Measurements from ENCODE around the gene PHLDB2.

The PHLDB2 gene

DNA sequence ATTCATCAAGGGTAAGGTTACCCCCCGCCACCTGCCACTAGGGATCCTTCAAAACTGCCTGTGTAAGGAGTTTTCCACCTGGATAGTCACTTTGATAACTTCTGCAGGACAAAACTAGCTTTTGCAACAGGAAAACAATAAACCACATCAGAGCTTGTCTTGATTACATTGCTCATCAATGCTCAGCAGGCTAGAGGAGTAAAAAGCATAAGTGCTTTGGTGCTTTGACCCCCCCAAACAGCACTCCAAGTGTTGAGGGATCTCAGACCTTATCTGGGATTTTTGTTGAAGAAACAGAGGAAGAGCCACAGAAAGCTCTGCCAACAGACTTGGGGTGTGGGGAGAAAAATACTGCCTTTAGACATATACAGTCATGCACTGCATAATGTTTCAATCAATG is 10.8 kb upstream of the PHLDB2 start:
- no peaks in the 10 kb centered on the region for H3K27me3 ChIP-seq (ENCODE audit: control insufficient read depth, insufficient read depth, low read length, poor library complexity, severe bottlenecking)
- H3K4me3 ChIP-seq (ENCODE audit: insufficient read depth, low read depth, low read length) = no peak overlapping the region
- H3K36me3 ChIP-seq (ENCODE audit: control insufficient read depth, insufficient read depth, low read length) = no peaks in the 10 kb centered on the region
- H3K27ac ChIP-seq (ENCODE audit: insufficient read depth, low read depth, low read length, poor library complexity, severe bottlenecking) = no peak overlapping the region
- WGBS, 2 experiments = 84 to 94% methylated on average over 1 of the region's 1 CpG
- no peaks in the 10 kb centered on the region for H3K9me3 ChIP-seq (ENCODE audit: control insufficient read depth, low read length)
- no peaks in the 10 kb centered on the region for H3K4me1 ChIP-seq (ENCODE audit: control insufficient read depth, insufficient read depth, low read length)

- no peak overlapping the region for H3K27ac ChIP-seq (ENCODE audit: insufficient read depth, low read depth, low read length, poor library complexity, severe bottlenecking)
- H3K9me3 ChIP-seq (ENCODE audit: control insufficient read depth, low read length) = no peaks in the 10 kb centered on the region
- WGBS, 2 experiments = 0 to 50% methylated on average over 1 to 2 of the region's 2 CpGs
- H3K27me3 ChIP-seq (ENCODE audit: control insufficient read depth, insufficient read depth, low read length, poor library complexity, severe bottlenecking) = no peaks in the 10 kb centered on the region
- no peak overlapping the region for H3K4me3 ChIP-seq (ENCODE audit: insufficient read depth, low read depth, low read length)
- no peaks in the 10 kb centered on the region for H3K36me3 ChIP-seq (ENCODE audit: control insufficient read depth, insufficient read depth, low read length)
- H3K4me1 ChIP-seq (ENCODE audit: control insufficient read depth, insufficient read depth, low read length) = no peaks in the 10 kb centered on the region
These were observed 10.3 kb upstream of the PHLDB2 start for GRCh38 chr3:111848778-111849177.

- no peaks in the 10 kb centered on the region for H3K4me1 ChIP-seq (ENCODE audit: control insufficient read depth, insufficient read depth, low read length)
- WGBS, 2 experiments = 97% methylated on average over 3 of the region's 3 CpGs
- no peak overlapping the region for H3K4me3 ChIP-seq (ENCODE audit: insufficient read depth, low read depth, low read length)
- H3K9me3 ChIP-seq (ENCODE audit: control insufficient read depth, low read length) = no peaks in the 10 kb centered on the region
- H3K36me3 ChIP-seq (ENCODE audit: control insufficient read depth, insufficient read depth, low read length) = no peaks in the 10 kb centered on the region
- no peak overlapping the region for H3K27ac ChIP-seq (ENCODE audit: insufficient read depth, low read depth, low read length, poor library complexity, severe bottlenecking)
- H3K27me3 ChIP-seq (ENCODE audit: control insufficient read depth, insufficient read depth, low read length, poor library complexity, severe bottlenecking) = no peaks in the 10 kb centered on the region
These were observed 8.5 kb upstream of the PHLDB2 start for GRCh38 chr3:111850537-111850936.

- Histone ChIP-seq H3K36me3 (ENCODE audit: control insufficient read depth, insufficient read depth, low read length) (no peaks in the 10 kb centered on the region), H3K4me1 (ENCODE audit: control insufficient read depth, insufficient read depth, low read length) (no peaks in the 10 kb centered on the region), H3K27me3 (ENCODE audit: control insufficient read depth, insufficient read depth, low read length, poor library complexity, severe bottlenecking) (peaks cover under 1% of the 10 kb centered on the region), H3K27ac (ENCODE audit: insufficient read depth, low read depth, low read length, poor library complexity, severe bottlenecking) (no peak overlapping the region), H3K9me3 (ENCODE audit: control insufficient read depth, low read length) (no peaks in the 10 kb centered on the region), H3K4me3 (ENCODE audit: insufficient read depth, low read depth, low read length) (no peak overlapping the region)
- 74 to 77% methylated on average over 6 to 8 of the region's 8 CpGs for WGBS, 2 experiments
These were observed 7.5 kb upstream of the PHLDB2 start for GRCh38 chr3:111851511-111851954.

GRCh38 chr3:111852540-111852939 is 6.5 kb upstream of the PHLDB2 start:
- Histone ChIP-seq H3K9me3 (ENCODE audit: control insufficient read depth, low read length) (no peaks in the 10 kb centered on the region), H3K27me3 (ENCODE audit: control insufficient read depth, insufficient read depth, low read length, poor library complexity, severe bottlenecking) (peaks cover 8% of the 10 kb centered on the region), H3K36me3 (ENCODE audit: control insufficient read depth, insufficient read depth, low read length) (no peaks in the 10 kb centered on the region), H3K27ac (ENCODE audit: insufficient read depth, low read depth, low read length, poor library complexity, severe bottlenecking) (no peak overlapping the region), H3K4me3 (ENCODE audit: insufficient read depth, low read depth, low read length) (no peak overlapping the region), H3K4me1 (ENCODE audit: control insufficient read depth, insufficient read depth, low read length) (no peaks in the 10 kb centered on the region)
- 83 to 93% methylated on average over 2 to 3 of the region's 3 CpGs for WGBS, 2 experiments

GRCh38 chr3:111853068-111853467 is 6.0 kb upstream of the PHLDB2 start:
- H3K4me3 ChIP-seq (ENCODE audit: insufficient read depth, low read depth, low read length) = no peak overlapping the region
- peaks cover 11% of the 10 kb centered on the region for H3K27me3 ChIP-seq (ENCODE audit: control insufficient read depth, insufficient read depth, low read length, poor library complexity, severe bottlenecking)
- 83 to 94% methylated on average over 1 of the region's 1 CpG for whole genome bisulfite sequencing, 2 experiments

GRCh38 chr3:111854990-111855389 is 4.1 kb upstream of the PHLDB2 start:
- WGBS, 2 experiments = 80 to 88% methylated on average over 1 to 2 of the region's 2 CpGs
- Histone ChIP-seq H3K4me1 (ENCODE audit: control insufficient read depth, insufficient read depth, low read length) (no peaks in the 10 kb centered on the region), H3K36me3 (ENCODE audit: control insufficient read depth, insufficient read depth, low read length) (no peaks in the 10 kb centered on the region), H3K27me3 (ENCODE audit: control insufficient read depth, insufficient read depth, low read length, poor library complexity, severe bottlenecking) (peaks cover 24% of the 10 kb centered on the region), H3K4me3 (ENCODE audit: insufficient read depth, low read depth, low read length) (no peak overlapping the region), H3K9me3 (ENCODE audit: control insufficient read depth, low read length) (no peaks in the 10 kb centered on the region), H3K27ac (ENCODE audit: insufficient read depth, low read depth, low read length, poor library complexity, severe bottlenecking) (no peak overlapping the region)

More at GRCh38 chr3:111853068-111853467, 6.0 kb upstream of the PHLDB2 start:
- H3K4me1 ChIP-seq (ENCODE audit: control insufficient read depth, insufficient read depth, low read length) = no peaks in the 10 kb centered on the region
- H3K9me3 ChIP-seq (ENCODE audit: control insufficient read depth, low read length) = no peaks in the 10 kb centered on the region
- H3K27ac ChIP-seq (ENCODE audit: insufficient read depth, low read depth, low read length, poor library complexity, severe bottlenecking) = no peak overlapping the region
- H3K36me3 ChIP-seq (ENCODE audit: control insufficient read depth, insufficient read depth, low read length) = no peaks in the 10 kb centered on the region

DNA sequence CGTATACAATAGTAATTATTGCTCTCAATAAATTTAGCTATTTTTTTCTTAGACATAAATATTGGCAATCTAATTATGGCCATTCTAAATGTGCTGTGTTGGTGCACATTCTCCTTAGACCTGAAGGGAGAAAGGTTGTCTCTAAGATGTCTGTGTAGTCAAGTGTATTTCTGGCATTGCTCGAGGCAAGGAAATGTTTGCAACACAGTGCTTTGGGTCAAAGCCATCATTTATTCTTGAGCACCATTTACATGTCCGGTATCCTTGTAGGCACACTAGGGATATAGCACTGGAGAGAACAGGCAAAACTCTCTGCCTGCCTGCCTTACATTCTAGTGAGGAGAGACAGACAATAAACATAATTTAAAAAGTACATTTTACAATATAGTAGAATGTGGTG is 2.6 kb upstream of the PHLDB2 start:
- Histone ChIP-seq H3K9me3 (ENCODE audit: control insufficient read depth, low read length) (no peaks in the 10 kb centered on the region), H3K4me3 (ENCODE audit: insufficient read depth, low read depth, low read length) (no peak overlapping the region), H3K27ac (ENCODE audit: insufficient read depth, low read depth, low read length, poor library complexity, severe bottlenecking) (no peak overlapping the region), H3K27me3 (ENCODE audit: control insufficient read depth, insufficient read depth, low read length, poor library complexity, severe bottlenecking) (peaks cover 31% of the 10 kb centered on the region), H3K36me3 (ENCODE audit: control insufficient read depth, insufficient read depth, low read length) (no peaks in the 10 kb centered on the region), H3K4me1 (ENCODE audit: control insufficient read depth, insufficient read depth, low read length) (peaks cover 8% of the 10 kb centered on the region)
- 88 to 93% methylated on average over 2 to 3 of the region's 3 CpGs for WGBS, 2 experiments

DNA sequence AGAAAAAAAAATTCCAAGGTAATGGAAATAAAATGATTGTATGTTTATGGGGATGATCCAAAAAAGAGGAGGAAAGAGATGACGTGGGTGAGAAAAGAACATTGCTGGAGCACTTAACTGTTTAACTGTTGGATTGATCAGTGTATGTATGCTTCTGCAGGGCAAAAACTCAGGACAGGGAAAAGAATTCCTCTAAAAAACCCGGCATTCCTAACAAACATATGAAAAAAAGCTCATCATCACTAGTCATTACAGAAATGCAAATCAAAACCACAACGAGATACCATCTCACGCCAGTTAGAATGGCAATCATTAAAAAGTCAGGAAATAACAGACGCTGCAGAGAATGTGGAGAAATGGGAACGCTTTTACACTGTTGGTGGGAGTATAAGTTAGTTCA is 1.6 kb upstream of the PHLDB2 start:
- H3K27me3 ChIP-seq (ENCODE audit: control insufficient read depth, insufficient read depth, low read length, poor library complexity, severe bottlenecking) = peaks cover 40% of the 10 kb centered on the region
- 75 to 76% methylated on average over 6 of the region's 6 CpGs for WGBS, 2 experiments
- no peak overlapping the region for H3K4me3 ChIP-seq (ENCODE audit: insufficient read depth, low read depth, low read length)
- no peaks in the 10 kb centered on the region for H3K9me3 ChIP-seq (ENCODE audit: control insufficient read depth, low read length)
- no peaks in the 10 kb centered on the region for H3K36me3 ChIP-seq (ENCODE audit: control insufficient read depth, insufficient read depth, low read length)
- peaks cover 18% of the 10 kb centered on the region for H3K4me1 ChIP-seq (ENCODE audit: control insufficient read depth, insufficient read depth, low read length)
- no peak overlapping the region for H3K27ac ChIP-seq (ENCODE audit: insufficient read depth, low read depth, low read length, poor library complexity, severe bottlenecking)

- Histone ChIP-seq H3K36me3 (ENCODE audit: control insufficient read depth, insufficient read depth, low read length) (no peaks in the 10 kb centered on the region), H3K27me3 (ENCODE audit: control insufficient read depth, insufficient read depth, low read length, poor library complexity, severe bottlenecking) (peaks cover 51% of the 10 kb centered on the region), H3K9me3 (ENCODE audit: control insufficient read depth, low read length) (no peaks in the 10 kb centered on the region), H3K27ac (ENCODE audit: insufficient read depth, low read depth, low read length, poor library complexity, severe bottlenecking) (no peak overlapping the region), H3K4me3 (ENCODE audit: insufficient read depth, low read depth, low read length) (peak overlapping the region; percentile 74), H3K4me1 (ENCODE audit: control insufficient read depth, insufficient read depth, low read length) (peaks cover 30% of the 10 kb centered on the region)
- WGBS, 2 experiments = 30 to 31% methylated on average over 10 of the region's 10 CpGs
These were observed 423 bp upstream of the PHLDB2 start for GRCh38 chr3:111858642-111859041.
